Activated naive CD8-positive, alpha-beta T cell treated with anti-CD3 and anti-CD28 coated beads, Interleukin-2, amount 50 U/mL, for 24 hours (primary cell): ENCODE measurements around the gene MT1H.

Source experiments
- ATAC-seq: fragments of 150-1000 bp; cut with Tn5 transposase; one replicate; pipeline ENCODE4 v1.10.0; 2021
- DNase-seq: peaks from one replicate; pipeline ENCODE4 v3.0.0; 2021
- H3K27ac Mint-ChIP-seq: one replicate; pipeline ENCODE4 v1.8.0; 2021; ENCODE audit warnings: mild to moderate bottlenecking, mixed read lengths
- H3K27me3 Mint-ChIP-seq: one replicate; pipeline ENCODE4 v1.8.0; 2021; ENCODE audit warnings: mixed read lengths
- H3K36me3 Mint-ChIP-seq: one replicate; pipeline ENCODE4 v1.8.0; 2021; ENCODE audit warnings: low read depth, mixed read lengths
- H3K4me1 Mint-ChIP-seq: one replicate; pipeline ENCODE4 v1.8.0; 2021; ENCODE audit warnings: mixed read lengths
- H3K4me3 Mint-ChIP-seq: one replicate; pipeline ENCODE4 v1.8.0; 2021; ENCODE audit warnings: mild to moderate bottlenecking, moderate library complexity, mixed read lengths
- H3K9me3 Mint-ChIP-seq: one replicate; pipeline ENCODE4 v1.8.0; 2021; ENCODE audit warnings: mixed read lengths

Gene MT1H

GRCh38 chr16:56632156-56632847 is 37.3 kb upstream of the MT1H start, which contains the start of gene MT1M:
Gene MT1M, plus strand, starts transcription at chr16:56632659. Its CDS starts 73 bp downstream, at chr16:56632732.
- Mint-ChIP-seq H3K27ac (no peak within 1 kb of the TSS), H3K4me3 (peak within 1 kb of the TSS; percentile 65), H3K9me3 (no peaks in the 10 kb centered on the region), H3K4me1 (peaks cover 21% of the 10 kb centered on the region), H3K36me3 (no peaks in the 10 kb centered on the region), H3K27me3 (peaks cover 68% of the 10 kb centered on the region)
- ATAC-seq (peak; percentile 27), DNase-seq (no peak)

GRCh38 chr16:56632848-56633365 is 36.7 kb upstream of the MT1H start:
- H3K4me3 Mint-ChIP-seq = peak overlapping the region; percentile 65
- H3K9me3 Mint-ChIP-seq = no peaks in the 10 kb centered on the region
- no peak overlapping the region for H3K27ac Mint-ChIP-seq
- peaks cover 24% of the 10 kb centered on the region for H3K4me1 Mint-ChIP-seq
- no peak for ATAC-seq
- no peaks in the 10 kb centered on the region for H3K36me3 Mint-ChIP-seq
- peaks cover 74% of the 10 kb centered on the region for H3K27me3 Mint-ChIP-seq
- no peak for DNase-seq

GRCh38 chr16:56633535-56633934 is 36.1 kb upstream of the MT1H start:
- DNase-seq = no peak

GRCh38 chr16:56634715-56635440 is 34.7 kb upstream of the MT1H start:
- ATAC-seq = no peak
- H3K4me1 Mint-ChIP-seq = peaks cover 26% of the 10 kb centered on the region
- no peaks in the 10 kb centered on the region for H3K9me3 Mint-ChIP-seq
- no peaks in the 10 kb centered on the region for H3K36me3 Mint-ChIP-seq
- H3K27me3 Mint-ChIP-seq = peaks cover 87% of the 10 kb centered on the region
- peak overlapping the region; percentile 64 for H3K4me3 Mint-ChIP-seq
- no peak for DNase-seq
- no peak overlapping the region for H3K27ac Mint-ChIP-seq

More at GRCh38 chr16:56633535-56633934, 36.1 kb upstream of the MT1H start:
- peaks cover 27% of the 10 kb centered on the region for H3K4me1 Mint-ChIP-seq
- H3K9me3 Mint-ChIP-seq = no peaks in the 10 kb centered on the region
- no peak for ATAC-seq
- H3K36me3 Mint-ChIP-seq = no peaks in the 10 kb centered on the region
- no peak overlapping the region for H3K4me3 Mint-ChIP-seq
- no peak overlapping the region for H3K27ac Mint-ChIP-seq
- peaks cover 78% of the 10 kb centered on the region for H3K27me3 Mint-ChIP-seq

GRCh38 chr16:56635441-56635967 is 34.1 kb upstream of the MT1H start:
- Mint-ChIP-seq H3K9me3 (no peaks in the 10 kb centered on the region), H3K36me3 (no peaks in the 10 kb centered on the region), H3K27ac (no peak overlapping the region), H3K27me3 (peaks cover 88% of the 10 kb centered on the region), H3K4me1 (peaks cover 24% of the 10 kb centered on the region), H3K4me3 (peak overlapping the region; percentile 53)
- DNase-seq = peak; percentile 20
- no peak for ATAC-seq

- peaks cover 22% of the 10 kb centered on the region for H3K4me1 Mint-ChIP-seq
- H3K36me3 Mint-ChIP-seq = no peaks in the 10 kb centered on the region
- H3K27ac Mint-ChIP-seq = no peak overlapping the region
Measured at GRCh38 chr16:56636616-56637413, 32.8 kb upstream of the MT1H start.

GRCh38 chr16:56637814-56638750 is 31.5 kb upstream of the MT1H start, which contains the start of gene MT1A:
Gene MT1A, plus strand, starts transcription at chr16:56638666. Its CDS starts 73 bp downstream, at chr16:56638739.
- Mint-ChIP-seq H3K9me3 (no peaks in the 10 kb centered on the region), H3K36me3 (no peaks in the 10 kb centered on the region), H3K27me3 (peaks cover 77% of the 10 kb centered on the region), H3K4me1 (peaks cover 24% of the 10 kb centered on the region), H3K4me3 (peak within 1 kb of the TSS; percentile 65), H3K27ac (no peak within 1 kb of the TSS)
- ATAC-seq (peak; percentile 38), DNase-seq (no peak)

More at GRCh38 chr16:56636616-56637413, 32.8 kb upstream of the MT1H start:
- ATAC-seq (no peak), DNase-seq (no peak)
- no peaks in the 10 kb centered on the region for H3K9me3 Mint-ChIP-seq
- H3K27me3 Mint-ChIP-seq = peaks cover 86% of the 10 kb centered on the region
- no peak overlapping the region for H3K4me3 Mint-ChIP-seq

- H3K36me3 Mint-ChIP-seq = no peaks in the 10 kb centered on the region
- peaks cover 34% of the 10 kb centered on the region for H3K4me1 Mint-ChIP-seq
- no peak overlapping the region for H3K4me3 Mint-ChIP-seq
- peaks cover 68% of the 10 kb centered on the region for H3K27me3 Mint-ChIP-seq
- no peak for DNase-seq
- H3K27ac Mint-ChIP-seq = no peak overlapping the region
- no peak for ATAC-seq
- no peaks in the 10 kb centered on the region for H3K9me3 Mint-ChIP-seq
Measured at GRCh38 chr16:56639045-56639444, 30.6 kb upstream of the MT1H start.

- no peak overlapping the region for H3K27ac Mint-ChIP-seq
- ATAC-seq = no peak
- no peaks in the 10 kb centered on the region for H3K36me3 Mint-ChIP-seq
- H3K4me1 Mint-ChIP-seq = peaks cover 35% of the 10 kb centered on the region
- DNase-seq = no peak
- H3K4me3 Mint-ChIP-seq = no peak overlapping the region
- H3K9me3 Mint-ChIP-seq = no peaks in the 10 kb centered on the region
- peaks cover 58% of the 10 kb centered on the region for H3K27me3 Mint-ChIP-seq
Measured at GRCh38 chr16:56640076-56640475, 29.5 kb upstream of the MT1H start.

GRCh38 chr16:56641166-56641565 is 28.4 kb upstream of the MT1H start:
- ATAC-seq (no peak), DNase-seq (no peak)
- Mint-ChIP-seq H3K9me3 (no peaks in the 10 kb centered on the region), H3K27ac (no peak overlapping the region), H3K4me3 (no peak overlapping the region), H3K36me3 (no peaks in the 10 kb centered on the region), H3K4me1 (peaks cover 31% of the 10 kb centered on the region), H3K27me3 (peaks cover 53% of the 10 kb centered on the region)

GRCh38 chr16:56643080-56643778 is 26.4 kb upstream of the MT1H start:
- ATAC-seq (peak; percentile 100), DNase-seq (peak; percentile 81)
- Mint-ChIP-seq H3K4me1 (peaks cover 24% of the 10 kb centered on the region), H3K9me3 (no peaks in the 10 kb centered on the region), H3K4me3 (peak overlapping the region; percentile 59), H3K27me3 (peaks cover 36% of the 10 kb centered on the region), H3K27ac (peak overlapping the region; percentile 35), H3K36me3 (no peaks in the 10 kb centered on the region)

GRCh38 chr16:56643833-56644232 is 25.8 kb upstream of the MT1H start:
- Mint-ChIP-seq H3K4me3 (peak overlapping the region; percentile 59), H3K27me3 (peaks cover 32% of the 10 kb centered on the region), H3K27ac (peak overlapping the region; percentile 35), H3K9me3 (no peaks in the 10 kb centered on the region), H3K36me3 (no peaks in the 10 kb centered on the region), H3K4me1 (peaks cover 24% of the 10 kb centered on the region)
- ATAC-seq (no peak), DNase-seq (no peak)

GRCh38 chr16:56645311-56645710 is 24.3 kb upstream of the MT1H start:
- Mint-ChIP-seq H3K9me3 (no peaks in the 10 kb centered on the region), H3K4me3 (no peak overlapping the region), H3K27me3 (peaks cover 17% of the 10 kb centered on the region), H3K27ac (no peak overlapping the region), H3K36me3 (no peaks in the 10 kb centered on the region), H3K4me1 (peaks cover 24% of the 10 kb centered on the region)
- no peak for DNase-seq
- ATAC-seq = no peak
